ENCODE data around the gene PHF2.
"Not testable (repeated sequence)": the region's sequence is repeated elsewhere in the genome, so short reads cannot be mapped to it uniquely, and the experiment has no call there.

Gene PHF2

GRCh38 chr9:93655621-93656425 lies 79.4 kb downstream of the PHF2 start:
- DNase-seq = no peak

- DNase-seq = no peak
Observed at GRCh38 chr9:93656426-93657239, 80.2 kb downstream of the PHF2 start.

GRCh38 chr9:93657331-93658111 lies 81.1 kb downstream of the PHF2 start:
- no peak for DNase-seq

GRCh38 chr9:93658184-93658925 lies 82.0 kb downstream of the PHF2 start:
- DNase-seq = no peak

GRCh38 chr9:93659044-93659836 lies 82.9 kb downstream of the PHF2 start:
- DNase-seq = no peak

- no peak for DNase-seq
Observed at GRCh38 chr9:93659837-93660177, 83.4 kb downstream of the PHF2 start.

GRCh38 chr9:93660352-93661046 lies 84.1 kb downstream of the PHF2 start:
- no peak for DNase-seq

- DNase-seq = no peak
Observed at GRCh38 chr9:93661591-93661990, 85.2 kb downstream of the PHF2 start.

GRCh38 chr9:93662016-93662638 lies 85.7 kb downstream of the PHF2 start:
- no peak for DNase-seq

GRCh38 chr9:93662952-93663572 lies 86.7 kb downstream of the PHF2 start:
- DNase-seq = no peak

- DNase-seq = no peak
Observed at GRCh38 chr9:93663877-93664548, 87.6 kb downstream of the PHF2 start.

GRCh38 chr9:93664549-93665120 lies 88.3 kb downstream of the PHF2 start:
- no peak for DNase-seq

- no peak for DNase-seq
Observed at GRCh38 chr9:93665128-93665636, 88.8 kb downstream of the PHF2 start.

GRCh38 chr9:93665637-93666438 lies 89.5 kb downstream of the PHF2 start:
- DNase-seq = no peak

- DNase-seq = not testable (repeated sequence)
Observed at GRCh38 chr9:93666439-93666784, 90.0 kb downstream of the PHF2 start.

GRCh38 chr9:93667006-93667405 lies 90.6 kb downstream of the PHF2 start:
- no peak for DNase-seq

- DNase-seq = no peak
Observed at GRCh38 chr9:93667627-93668026, 91.2 kb downstream of the PHF2 start.

- DNase-seq = no peak
Observed at GRCh38 chr9:93668261-93668871, 92.0 kb downstream of the PHF2 start.

Measured in NCI-H2081 treated with DMSO at 0.1 percent for 48 hours (cell line).